Endothelial cell of umbilical vein (primary cell): ENCODE measurements around the gene LRP6. TPM values are rescaled to one million over a fixed set of nuclear protein-coding genes. Genes with fewer than 3 reads are reported as not detected.

Experiments
- BruUV-seq: library from RNA; stranded (reverse); fragments of 400-500 nt; replicated peaks from 2 replicates; lab custom pipeline; 2021; lab: Mats Ljungman, UMichigan
- CTCF ChIA-PET: fragments of 300-600, 350-600 bp; sonication (Branson Sonifier 250); formaldehyde crosslinking; loops from one replicate; lab custom pipeline; 2021; ENCODE audit warnings: antibody characterized with exemption, inconsistent platforms; lab: Charles Lee
- POLR2A ChIA-PET: fragments of 300-600, 350-600 bp; sonication (Branson Sonifier 250); formaldehyde crosslinking; loops from one replicate; lab custom pipeline; 2021; ENCODE audit warnings: antibody characterized with exemption, inconsistent platforms; lab: Charles Lee
- DNase-seq: peaks from one replicate; pipeline ENCODE4 v3.0.0-alpha.2; 2011; ENCODE audit warnings: low read depth, low spot score
- FAIRE-seq: peaks from 2 replicates; lab custom pipeline; 2011; peaks lifted over from hg19 to GRCh38; lab: Jason Lieb, UNC
- H2AFZ ChIP-seq: 2 replicates; pipeline ENCODE4 v1.6.0; 2012; ENCODE audit warnings: low read depth, low read length, control low read depth, inconsistent platforms
- H3K27ac ChIP-seq: 2 replicates; pipeline ENCODE4 v1.5.1; 2011; ENCODE audit warnings: low read depth, mild to moderate bottlenecking, control low read depth, low read length, moderate library complexity; ENCODE audit not compliant: insufficient read depth
- H3K27me3 ChIP-seq, 2 experiments: 2 replicates each; pipeline versions ENCODE4 v1.6.0 to v1.6.1; 2011; ENCODE audit warnings: low read length in 2 of 2, mixed read lengths in 1 of 2; ENCODE audit not compliant: control insufficient read depth in 2 of 2, insufficient read depth in 2 of 2
- H3K36me3 ChIP-seq, 2 experiments: 2 replicates in 1 of 2; 3 replicates in 1 of 2; pipeline ENCODE4 v1.5.1; 2011; ENCODE audit warnings: low read length in 2 of 2, mild to moderate bottlenecking in 1 of 2, moderate library complexity in 1 of 2; ENCODE audit not compliant: control insufficient read depth in 2 of 2, insufficient read depth in 2 of 2; ENCODE audit errors: extremely low read depth in 1 of 2
- H3K4me1 ChIP-seq: 3 replicates; pipeline ENCODE4 v1.5.1; 2011; ENCODE audit warnings: mild to moderate bottlenecking, low read length; ENCODE audit not compliant: control insufficient read depth, insufficient read depth; ENCODE audit errors: extremely low read depth
- H3K4me2 ChIP-seq: 2 replicates; pipeline ENCODE4 v1.6.1; 2011; ENCODE audit warnings: low read length, control low read depth, mixed read lengths; ENCODE audit not compliant: insufficient read depth
- H3K4me3 ChIP-seq, 3 experiments: fragments of 200-600 bp in 1 of 3; sonication (generic), shearing (Covaris generic) in 1 of 3; replicated peaks in 1 of 3; 2 replicates each; pipeline ENCODE4 v1.5.1; 2011 to 2016; ENCODE audit warnings: control low read depth in 3 of 3, low read length in 3 of 3, mild to moderate bottlenecking in 2 of 3, inconsistent platforms in 1 of 3, low read depth in 1 of 3, moderate library complexity in 1 of 3; ENCODE audit not compliant: insufficient read depth in 1 of 3
- H3K79me2 ChIP-seq: 2 replicates; pipeline ENCODE4 v1.6.0; 2012; ENCODE audit warnings: low read length, inconsistent platforms; ENCODE audit not compliant: control insufficient read depth, insufficient read depth
- H3K9ac ChIP-seq: replicated peaks from 2 replicates; pipeline ENCODE3; 2011; ENCODE audit warnings: low read length, control low read depth; ENCODE audit not compliant: insufficient read depth; ENCODE audit errors: extremely low read depth
- H3K9me1 ChIP-seq: replicated peaks from 3 replicates; pipeline ENCODE4 v1.6.0; 2011; ENCODE audit warnings: mild to moderate bottlenecking, low read length; ENCODE audit not compliant: control insufficient read depth, insufficient read depth; ENCODE audit errors: extremely low read depth
- H3K9me3 ChIP-seq: replicated peaks from 2 replicates; pipeline ENCODE4 v1.5.1; 2012; ENCODE audit warnings: low read length, inconsistent platforms; ENCODE audit not compliant: control insufficient read depth, insufficient read depth
- H4K20me1 ChIP-seq: replicated peaks from 2 replicates; pipeline ENCODE3; 2011; ENCODE audit warnings: mild to moderate bottlenecking, low read length; ENCODE audit not compliant: control insufficient read depth, insufficient read depth; ENCODE audit errors: extremely low read depth
- CTCF ChIP-seq, 2 donors: IDR thresholded peaks; 1 replicate in 1 of 2; 2 replicates in 1 of 2; pipeline ENCODE4 v1.5.1; 2011; ENCODE audit warnings: low read length in 2 of 2, mild to moderate bottlenecking in 2 of 2, moderate library complexity in 2 of 2, control low read depth in 1 of 2, inconsistent platforms in 1 of 2, low read depth in 1 of 2; ENCODE audit not compliant: insufficient read depth in 1 of 2; ENCODE audit errors: extremely low read depth in 1 of 2
- EZH2 ChIP-seq: IDR thresholded peaks from 2 replicates; pipeline ENCODE4 v1.6.1; 2012; ENCODE audit warnings: borderline replicate concordance, low read depth, mild to moderate bottlenecking, moderate library complexity, low read length, inconsistent platforms; ENCODE audit not compliant: severe bottlenecking
- FOS ChIP-seq: IDR thresholded peaks from 2 replicates; pipeline ENCODE4 v1.6.1; 2011; ENCODE audit warnings: mild to moderate bottlenecking, low read length, moderate library complexity, borderline replicate concordance; ENCODE audit not compliant: insufficient read depth
- GATA2 ChIP-seq: IDR thresholded peaks from 2 replicates; pipeline ENCODE4 v1.7.0; 2011; ENCODE audit warnings: low read depth, mild to moderate bottlenecking, moderate library complexity, mixed read lengths, low read length; ENCODE audit not compliant: insufficient read length, insufficient read depth
- JUN ChIP-seq: IDR thresholded peaks from 2 replicates; pipeline ENCODE4 v1.6.1; 2011; ENCODE audit warnings: borderline replicate concordance, low read depth; ENCODE audit not compliant: insufficient read length, insufficient read depth
- MAX ChIP-seq: IDR thresholded peaks from 2 replicates; pipeline ENCODE4 v1.6.1; 2011; ENCODE audit not compliant: insufficient read depth, insufficient read length
- MYC ChIP-seq: IDR thresholded peaks from one replicate; pipeline ENCODE4 v1.6.1; 2011; ENCODE audit warnings: mild to moderate bottlenecking, low read depth, low read length
- POLR2A ChIP-seq: IDR thresholded peaks from 2 replicates; pipeline ENCODE4 v1.6.1; 2012; ENCODE audit warnings: low read depth, mild to moderate bottlenecking, control low read depth, low read length
- POLR2AphosphoS5 ChIP-seq: IDR thresholded peaks from 2 replicates; pipeline ENCODE4 v1.6.1; 2012; ENCODE audit warnings: low read depth, mild to moderate bottlenecking, control low read depth, low read length, moderate library complexity; ENCODE audit not compliant: insufficient read depth
- dilution Hi-C: fragments of 300-500 bp; cut with MboI; formaldehyde crosslinking; loops from one replicate; pipeline ENCODE4 v1.15.0; 2019; ENCODE audit warnings: low sequenced_read_pairs; ENCODE audit not compliant: extremely low pct_ligation_motif_present
- intact Hi-C: fragments of 100-400 bp; cut with micrococcal nuclease; formaldehyde crosslinking; loops from one replicate; pipeline ENCODE4 v1.10.0; 2022
- polyA plus RNA-seq, 4 experiments: library from polyadenylated mRNA; depleted of rRNA in 3 of 4; stranded (reverse) in 3 of 4; unstranded in 1 of 4; fragments of >200 nt; gene quantifications; 2 replicates each; pipeline versions ENCODE4 v1.2.1 to v1.2.3, GENCODE V29; 2011 to 2012; ENCODE audit warnings: missing spikeins in 1 of 4
- total RNA-seq: library from RNA; stranded (reverse); gene quantifications from 2 replicates; pipeline ENCODE4 v1.2.3, GENCODE V29; 2021

LRP6 gene
- total and polyA plus RNA-seq, 2 donors (not counting 3 experiments of a cell fraction or from before 2014, with no cell fraction given): 28.5 to 41.7 TPM

- Histone ChIP-seq H3K4me2 (peak overlapping the region; percentile 54), H2AFZ (no peak overlapping the region), H3K79me2 (peaks cover 19% of the 10 kb centered on the region), H3K27ac (no peak overlapping the region), H4K20me1 (peaks cover 2% of the 10 kb centered on the region), H3K4me3 (no peak overlapping the region), H3K9ac (no peak overlapping the region), H3K9me3 (no peaks in the 10 kb centered on the region), H3K4me1 (peaks cover 17% of the 10 kb centered on the region), H3K36me3 (no peaks in the 10 kb centered on the region), H3K9me1 (no peaks in the 10 kb centered on the region), H3K27me3 (no peaks in the 10 kb centered on the region)
- dilution Hi-C loops (no loop called here), intact Hi-C loops (no loop called here)
- DNase-seq: peak; percentile 39
- TF ChIP-seq CTCF (IDR thresholded peaks at IDR 0.05; ENCODE audit: extremely low read depth in 1 of 2, insufficient read depth in 1 of 2, low read depth in 1 of 2, low read length in 2 of 2): no peak
- TF ChIP-seq MAX: no peak
- TF ChIP-seq FOS: no peak
- TF ChIP-seq MYC: no peak
- no peak for TF ChIP-seq POLR2AphosphoS5
- no peak for TF ChIP-seq POLR2A
- TF ChIP-seq GATA2: no peak
- no peak for TF ChIP-seq EZH2
- TF ChIP-seq JUN: no peak
- CTCF ChIA-PET: interaction anchor here (0.6 to 1.5 kb wide), 3 partner anchors 12 to 24 kb away, joined by 3 to 5 read pairs (median 4); no protein-coding TSS in a partner anchor
- POLR2A ChIA-PET: no interaction called here
- FAIRE-seq: peak; percentile 72
- BruUV-seq: no TSS peak
Observed at GRCh38 chr12:12214635-12215131, 52.2 kb downstream of the LRP6 start.
